MCF 10A (cell line): Measurements from ENCODE around the gene FOXN3. TPM values are rescaled to one million over a fixed set of nuclear protein-coding genes. Genes with fewer than 3 reads are reported as not detected.

Experiments
- BruUV-seq: library from RNA; stranded (reverse); fragments of 400-500 nt; replicated peaks from 2 replicates; lab custom pipeline; 2021; lab: Mats Ljungman, UMichigan
- CTCF ChIA-PET: fragments of 300-600 bp; sonication (Branson Sonifier 250); formaldehyde crosslinking; extraction: SDS; loops from one replicate; lab custom pipeline; 2021; ENCODE audit warnings: antibody characterized with exemption, inconsistent platforms; lab: Yijun Ruan, JAX
- POLR2A ChIA-PET: fragments of 300-600, 350-650 bp; sonication (Branson Sonifier 250); formaldehyde crosslinking; extraction: SDS; loops from one replicate; lab custom pipeline; 2020; ENCODE audit warnings: antibody characterized with exemption, inconsistent platforms; lab: Yijun Ruan, JAX
- DNase-seq: peaks from one replicate; pipeline ENCODE4 v3.0.0-alpha.2; 2018; ENCODE audit not compliant: unreplicated experiment
- H3K27ac Mint-ChIP-seq: one replicate; pipeline ENCODE4 v1.8.0; 2022; ENCODE audit warnings: mild to moderate bottlenecking, low read depth, mixed read lengths; ENCODE audit not compliant: unreplicated experiment
- H3K27me3 Mint-ChIP-seq: one replicate; pipeline ENCODE4 v1.8.0; 2022; ENCODE audit warnings: mixed read lengths; ENCODE audit not compliant: insufficient read depth, unreplicated experiment
- H3K36me3 Mint-ChIP-seq: one replicate; pipeline ENCODE4 v1.8.0; 2022; ENCODE audit warnings: mild to moderate bottlenecking, moderate library complexity, mixed read lengths; ENCODE audit not compliant: insufficient read depth, unreplicated experiment
- H3K4me1 Mint-ChIP-seq: one replicate; pipeline ENCODE4 v1.8.0; 2022; ENCODE audit warnings: mixed read lengths; ENCODE audit not compliant: insufficient read depth, unreplicated experiment
- H3K4me3 Mint-ChIP-seq: one replicate; pipeline ENCODE4 v1.8.0; 2022; ENCODE audit warnings: mild to moderate bottlenecking, moderate library complexity, mixed read lengths; ENCODE audit not compliant: unreplicated experiment
- H3K9me3 Mint-ChIP-seq: one replicate; pipeline ENCODE4 v1.8.0; 2022; ENCODE audit warnings: mixed read lengths; ENCODE audit not compliant: unreplicated experiment
- CTCF ChIP-seq: fragments of 200-600 bp; IDR thresholded peaks from one replicate; pipeline ENCODE4 v1.8.0; 2022; ENCODE audit warnings: antibody characterized with exemption, mild to moderate bottlenecking; ENCODE audit not compliant: unreplicated experiment
- intact Hi-C: fragments of 100-400 bp; cut with micrococcal nuclease; formaldehyde crosslinking; loops from 2 replicates; pipeline ENCODE4 v1.14.1; 2022
- total RNA-seq: library from RNA; stranded (reverse); gene quantifications from 2 replicates; pipeline ENCODE4 v1.2.3, GENCODE V29; 2022

Gene FOXN3
- total RNA-seq, 1 experiment from 2014 or later: 27.1 TPM

- no peak for TF ChIP-seq CTCF
- no peak for DNase-seq
- CTCF ChIA-PET: interaction anchor here (0.6 to 1.0 kb wide), 3 partner anchors 12 to 868 kb away, joined by 3 read pairs; no protein-coding TSS in a partner anchor
- Mint-ChIP-seq H3K27me3 (no peaks in the 10 kb centered on the region), H3K4me3 (no peak overlapping the region), H3K9me3 (no peaks in the 10 kb centered on the region), H3K27ac (no peak overlapping the region), H3K4me1 (peaks cover 6% of the 10 kb centered on the region), H3K36me3 (peaks cover 13% of the 10 kb centered on the region)
- intact Hi-C loops: no loop called here
- no TSS peak for BruUV-seq
- POLR2A ChIA-PET: interaction anchor here (0.8 kb wide), 1 partner anchor 251 kb away, joined by 3 read pairs; no protein-coding TSS in a partner anchor
These were observed 252.6 kb downstream of the FOXN3 start for GRCh38 chr14:89164168-89165073.

GRCh38 chr14:89163031-89163636, 253.9 kb downstream of the FOXN3 start:
- ChIA-PET CTCF (interaction anchor here (0.6 to 1.0 kb wide), 3 partner anchors 13 to 268 kb away, joined by 3 to 4 read pairs (median 3); no protein-coding TSS in a partner anchor), POLR2A (no interaction called here)
- H3K4me1 Mint-ChIP-seq: peaks cover 6% of the 10 kb centered on the region
- no peak overlapping the region for H3K27ac Mint-ChIP-seq
- no peaks in the 10 kb centered on the region for H3K27me3 Mint-ChIP-seq
- H3K9me3 Mint-ChIP-seq: no peaks in the 10 kb centered on the region
- peaks cover 13% of the 10 kb centered on the region for H3K36me3 Mint-ChIP-seq
- intact Hi-C loops: no loop called here
- TF ChIP-seq CTCF: no peak
- DNase-seq: no peak
- BruUV-seq: no TSS peak
- H3K4me3 Mint-ChIP-seq: no peak overlapping the region

GRCh38 chr14:89162586-89162985, 254.4 kb downstream of the FOXN3 start:
- TF ChIP-seq CTCF: no peak
- Mint-ChIP-seq H3K36me3 (peaks cover 7% of the 10 kb centered on the region), H3K27me3 (no peaks in the 10 kb centered on the region), H3K4me1 (peaks cover 6% of the 10 kb centered on the region), H3K4me3 (no peak overlapping the region), H3K27ac (no peak overlapping the region), H3K9me3 (no peaks in the 10 kb centered on the region)
- ChIA-PET POLR2A (no interaction called here), CTCF (interaction anchor here (0.6 to 0.7 kb wide), 2 partner anchors 137 to 269 kb away, joined by 3 to 4 read pairs; no protein-coding TSS in a partner anchor)
- BruUV-seq: no TSS peak
- intact Hi-C loops: no loop called here
- DNase-seq: no peak

GRCh38 chr14:89160437-89160836, 256.6 kb downstream of the FOXN3 start:
- POLR2A ChIA-PET: no interaction called here
- no peak overlapping the region for H3K4me3 Mint-ChIP-seq
- H3K9me3 Mint-ChIP-seq: no peaks in the 10 kb centered on the region
- no peak overlapping the region for H3K27ac Mint-ChIP-seq
- peaks cover 6% of the 10 kb centered on the region for H3K4me1 Mint-ChIP-seq
- no TSS peak for BruUV-seq
- no peak for DNase-seq
- CTCF ChIA-PET: interaction anchor here (0.7 kb wide), 1 partner anchor 17 kb away, joined by 3 read pairs; no protein-coding TSS in a partner anchor
- no peak for TF ChIP-seq CTCF
- H3K36me3 Mint-ChIP-seq: peaks cover 7% of the 10 kb centered on the region
- no peaks in the 10 kb centered on the region for H3K27me3 Mint-ChIP-seq
- intact Hi-C loops: no loop called here
